OCI-LY1 (cell line): ENCODE results near the gene EYS.

Experiments used
- H2AFZ ChIP-seq: fragments of 200-600 bp; sonication (generic), shearing (Covaris generic); 2 replicates; pipeline ENCODE4 v1.6.0; 2014; ENCODE audit warnings: antibody characterized with exemption, mild to moderate bottlenecking, low read length
- H3F3A ChIP-seq: fragments of 200-600 bp; sonication (generic), shearing (Covaris generic); 2 replicates; pipeline ENCODE4 v1.6.0; 2014; ENCODE audit warnings: mild to moderate bottlenecking, antibody characterized with exemption, low read length, moderate library complexity; ENCODE audit not compliant: insufficient read depth
- H3K27ac ChIP-seq: fragments of 200-600 bp; sonication (generic); 2 replicates; pipeline ENCODE4 v1.5.1; 2014; ENCODE audit warnings: low read length, mixed run types, mild to moderate bottlenecking, low read depth; ENCODE audit not compliant: poor library complexity, severe bottlenecking
- H3K27me3 ChIP-seq: fragments of 200-600 bp; sonication (generic); 2 replicates; pipeline ENCODE4 v1.6.0; 2014; ENCODE audit warnings: antibody characterized with exemption, mild to moderate bottlenecking, low read length, moderate library complexity; ENCODE audit not compliant: insufficient read depth
- H3K36me3 ChIP-seq: fragments of 200-600 bp; sonication (generic); 2 replicates; pipeline ENCODE4 v1.6.1; 2014; ENCODE audit warnings: mild to moderate bottlenecking, antibody characterized with exemption, low read length, moderate library complexity, mixed read lengths; ENCODE audit not compliant: insufficient read depth
- H3K4me1 ChIP-seq: fragments of 200-600 bp; sonication (generic); 2 replicates; pipeline ENCODE4 v1.5.1; 2014; ENCODE audit warnings: mild to moderate bottlenecking, low read length, moderate library complexity; ENCODE audit not compliant: insufficient read depth, severe bottlenecking
- H3K4me2 ChIP-seq: fragments of 200-600 bp; sonication (generic), shearing (Covaris generic); 2 replicates; pipeline ENCODE4 v1.6.1; 2014; ENCODE audit warnings: low read length
- H3K4me3 ChIP-seq: fragments of 200-600 bp; sonication (generic); 2 replicates; pipeline ENCODE4 v1.5.1; 2014; ENCODE audit warnings: low read length, low read depth, mild to moderate bottlenecking, mixed read lengths; ENCODE audit not compliant: poor library complexity, severe bottlenecking
- H3K79me2 ChIP-seq: fragments of 200-600 bp; shearing (Covaris generic); 2 replicates; pipeline ENCODE4 v1.6.1; 2016; ENCODE audit warnings: mixed run types, low read length, mixed read lengths; ENCODE audit not compliant: insufficient read depth
- H3K9ac ChIP-seq: fragments of 200-600 bp; sonication (generic), shearing (Covaris generic); 2 replicates; pipeline ENCODE4 v1.6.1; 2014; ENCODE audit warnings: mild to moderate bottlenecking, low read length, mixed read lengths
- H3K9me2 ChIP-seq: fragments of 200-600 bp; sonication (generic), shearing (Covaris generic); 2 replicates; pipeline ENCODE4 v1.6.1; 2014; ENCODE audit warnings: low read depth, mild to moderate bottlenecking, low read length, mixed read lengths
- H3K9me3 ChIP-seq: fragments of 200-600 bp; shearing (Covaris generic); 2 replicates; pipeline ENCODE4 v1.6.1; 2014; ENCODE audit warnings: low read length, mixed read lengths
- H4K20me1 ChIP-seq: fragments of 200-600 bp; sonication (generic), shearing (Covaris generic); 2 replicates; pipeline ENCODE4 v1.6.0; 2016; ENCODE audit warnings: mild to moderate bottlenecking, low read length; ENCODE audit not compliant: insufficient read depth
- CTCF ChIP-seq: fragments of 200-600 bp; sonication (generic), shearing (Covaris generic); IDR thresholded peaks from 2 replicates; pipeline ENCODE4 v1.5.1; 2017; ENCODE audit warnings: mild to moderate bottlenecking, antibody characterized with exemption, low read length, moderate library complexity, mixed read lengths
- EZH2 ChIP-seq: fragments of 200-600 bp; sonication (generic), shearing (Covaris generic); IDR thresholded peaks from 2 replicates; pipeline ENCODE4 v1.8.0; 2017; ENCODE audit warnings: borderline replicate concordance, mixed run types, mild to moderate bottlenecking, antibody characterized with exemption, low read length, moderate library complexity, mixed read lengths

Gene EYS

GRCh38 chr6:63783096-63783495 is 1923.9 kb downstream of the EYS start:
- TF ChIP-seq CTCF (no peak), EZH2 (no peak)
- Histone ChIP-seq H4K20me1 (no peaks in the 10 kb centered on the region), H3K4me2 (no peak overlapping the region), H3K79me2 (no peaks in the 10 kb centered on the region), H3F3A (no peaks in the 10 kb centered on the region), H3K9ac (no peak overlapping the region), H3K9me3 (no peaks in the 10 kb centered on the region), H3K9me2 (no peaks in the 10 kb centered on the region), H3K27ac (no peak overlapping the region), H3K4me3 (no peak overlapping the region), H3K36me3 (no peaks in the 10 kb centered on the region), H3K27me3 (no peaks in the 10 kb centered on the region), H3K4me1 (no peaks in the 10 kb centered on the region), H2AFZ (no peak overlapping the region)

- Histone ChIP-seq H3K79me2 (no peaks in the 10 kb centered on the region), H4K20me1 (no peaks in the 10 kb centered on the region), H3K4me1 (no peaks in the 10 kb centered on the region), H3K9me3 (no peaks in the 10 kb centered on the region), H3K27me3 (no peaks in the 10 kb centered on the region), H3K36me3 (no peaks in the 10 kb centered on the region), H3K27ac (no peak overlapping the region), H3K9ac (no peak overlapping the region), H3F3A (no peaks in the 10 kb centered on the region), H3K4me3 (no peak overlapping the region), H3K4me2 (no peak overlapping the region), H3K9me2 (no peaks in the 10 kb centered on the region), H2AFZ (no peak overlapping the region)
- TF ChIP-seq CTCF (no peak), EZH2 (no peak)
Observed at GRCh38 chr6:63774961-63775360, 1932.1 kb downstream of the EYS start.

GRCh38 chr6:63773200-63773599 is 1933.8 kb downstream of the EYS start:
- H3F3A ChIP-seq: no peaks in the 10 kb centered on the region
- no peaks in the 10 kb centered on the region for H3K36me3 ChIP-seq
- no peaks in the 10 kb centered on the region for H3K9me2 ChIP-seq
- H3K27ac ChIP-seq: no peak overlapping the region
- no peaks in the 10 kb centered on the region for H4K20me1 ChIP-seq
- no peaks in the 10 kb centered on the region for H3K79me2 ChIP-seq
- no peak overlapping the region for H3K4me2 ChIP-seq
- no peak overlapping the region for H2AFZ ChIP-seq
- H3K9ac ChIP-seq: no peak overlapping the region
- no peaks in the 10 kb centered on the region for H3K4me1 ChIP-seq
- no peaks in the 10 kb centered on the region for H3K9me3 ChIP-seq
- no peaks in the 10 kb centered on the region for H3K27me3 ChIP-seq
- TF ChIP-seq EZH2 (no peak), CTCF (no peak)
- no peak overlapping the region for H3K4me3 ChIP-seq
